Measurements from ENCODE around the gene PARD6B.
"Not testable (repeated sequence)": the region's sequence is repeated elsewhere in the genome, so short reads cannot be mapped to it uniquely, and the experiment has no call there.

The PARD6B gene

GRCh38 chr20:50731055-50731929, at the start of gene PARD6B:
TSS of gene PARD6B (plus strand) at chr20:50731580. CDS start at chr20:50731787, 207 bp downstream.
- DNase-seq: peak; percentile 100

GRCh38 chr20:50682065-50682464, 49.3 kb upstream of the PARD6B start:
- DNase-seq: no peak

- no peak for DNase-seq
These were observed 48.3 kb upstream of the PARD6B start for GRCh38 chr20:50682947-50683530.

GRCh38 chr20:50683570-50683969, 47.8 kb upstream of the PARD6B start:
- DNase-seq: no peak

- DNase-seq: no peak
These were observed 44.6 kb upstream of the PARD6B start for GRCh38 chr20:50686821-50687220.

GRCh38 chr20:50688256-50688975, 43.0 kb upstream of the PARD6B start:
- DNase-seq: no peak

- no peak for DNase-seq
These were observed 41.3 kb upstream of the PARD6B start for GRCh38 chr20:50689864-50690649.

GRCh38 chr20:50690650-50691572, 40.5 kb upstream of the PARD6B start, which contains the start of gene RIPOR3:
TSS of gene RIPOR3 (minus strand) at chr20:50691542. CDS start at chr20:50691128, 414 bp downstream.
- DNase-seq: peak; percentile 6

GRCh38 chr20:50691573-50692551, 39.5 kb upstream of the PARD6B start:
- DNase-seq: no peak

GRCh38 chr20:50692552-50692933, 38.8 kb upstream of the PARD6B start:
- DNase-seq: no peak

- no peak for DNase-seq
These were observed 38.4 kb upstream of the PARD6B start for GRCh38 chr20:50693001-50693400.

GRCh38 chr20:50694379-50695134, 36.8 kb upstream of the PARD6B start:
- DNase-seq: no peak

GRCh38 chr20:50695135-50695872, 36.1 kb upstream of the PARD6B start:
- DNase-seq: no peak

GRCh38 chr20:50698255-50698654, 33.1 kb upstream of the PARD6B start:
- not testable (repeated sequence) for DNase-seq

GRCh38 chr20:50699688-50700087, 31.7 kb upstream of the PARD6B start:
- no peak for DNase-seq

GRCh38 chr20:50701041-50701963, 30.1 kb upstream of the PARD6B start:
- no peak for DNase-seq

GRCh38 chr20:50703651-50704438, 27.5 kb upstream of the PARD6B start:
- DNase-seq: not testable (repeated sequence)
